Ammon's horn (tissue), 1 donor: ENCODE measurements around the gene MCM6.
A peak's percentile ranks its signal among the peaks of the same experiment; 100 is the strongest.

Source experiments
- DNase-seq: peaks from one replicate; pipeline ENCODE4 v3.0.0-alpha.2; 2016; ENCODE audit warnings: low spot score

MCM6 gene

GRCh38 chr2:135863233-135863632 lies 13.0 kb downstream of the MCM6 start:
- DNase-seq: no peak

GRCh38 chr2:135862718-135863117 lies 13.5 kb downstream of the MCM6 start:
- DNase-seq: no peak

GRCh38 chr2:135853401-135853800 lies 22.8 kb downstream of the MCM6 start:
- DNase-seq: no peak

- DNase-seq: no peak
Observed at GRCh38 chr2:135851858-135852257, 24.4 kb downstream of the MCM6 start.

- DNase-seq: no peak
Observed at GRCh38 chr2:135850892-135851668, 25.2 kb downstream of the MCM6 start.

GRCh38 chr2:135849087-135849486 lies 27.2 kb downstream of the MCM6 start:
- no peak for DNase-seq

- DNase-seq: no peak
Observed at GRCh38 chr2:135845997-135846396, 30.2 kb downstream of the MCM6 start.

- no peak for DNase-seq
Observed at GRCh38 chr2:135845257-135845656, 31.0 kb downstream of the MCM6 start.

- DNase-seq: no peak
Observed at GRCh38 chr2:135844301-135844895, 31.8 kb downstream of the MCM6 start.

- DNase-seq: no peak
Observed at GRCh38 chr2:135843671-135844070, 32.6 kb downstream of the MCM6 start.

- DNase-seq: peak; percentile 29
Observed at GRCh38 chr2:135840601-135841000, 35.6 kb downstream of the MCM6 start.

- DNase-seq: no peak
Observed at GRCh38 chr2:135839713-135840112, 36.5 kb downstream of the MCM6 start.

- DNase-seq: no peak
Observed at GRCh38 chr2:135838502-135838901, 37.7 kb downstream of the MCM6 start.

- no peak for DNase-seq
Observed at GRCh38 chr2:135836596-135837270, 39.5 kb downstream of the MCM6 start, which contains the start of gene LCT. TSS of gene LCT (minus strand) at chr2:135837184. CDS start at chr2:135837169, 15 bp downstream.

- DNase-seq: no peak
Observed at GRCh38 chr2:135832891-135833290, 43.4 kb downstream of the MCM6 start.

GRCh38 chr2:135831180-135831812 lies 44.9 kb downstream of the MCM6 start:
- DNase-seq: no peak

GRCh38 chr2:135829378-135830135 lies 46.7 kb downstream of the MCM6 start:
- DNase-seq: no peak

- no peak for DNase-seq
Observed at GRCh38 chr2:135826544-135826943, 49.7 kb downstream of the MCM6 start.

GRCh38 chr2:135825550-135826176 lies 50.6 kb downstream of the MCM6 start:
- no peak for DNase-seq

- DNase-seq: no peak
Observed at GRCh38 chr2:135825131-135825530, 51.1 kb downstream of the MCM6 start.

- DNase-seq: no peak
Observed at GRCh38 chr2:135822855-135823254, 53.4 kb downstream of the MCM6 start.
